GM19468 (cell line): ENCODE results near the gene CCM2L.

Source experiments
- ATAC-seq: cut with Tn5 transposase; IDR thresholded peaks from one replicate; pipeline ENCODE4 v1.9.1; 2021; ENCODE audit warnings: mild to moderate bottlenecking, moderate library complexity, moderate number of reproducible peaks; ENCODE audit not compliant: unreplicated experiment; ENCODE audit errors: extremely low read depth

The CCM2L gene

DNA sequence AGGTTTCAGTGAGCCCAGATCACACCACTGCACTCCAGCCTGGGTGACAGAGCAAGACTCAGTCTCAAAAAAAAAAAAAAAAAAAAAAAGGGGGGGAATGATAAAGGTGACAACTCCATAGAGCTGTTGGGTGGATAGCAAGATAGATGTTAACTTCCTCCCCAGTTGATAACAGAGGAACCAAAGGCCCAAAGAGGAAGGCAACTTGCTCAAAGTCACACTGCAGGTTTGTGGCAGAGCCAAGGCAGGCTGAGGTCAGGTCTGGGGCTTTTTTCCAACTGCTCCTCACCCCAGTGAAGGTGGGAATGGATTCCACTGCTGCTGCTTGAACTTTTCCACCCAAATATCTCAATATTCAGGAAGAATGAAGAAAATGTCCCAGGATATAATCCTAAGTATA lies 68.6 kb downstream of the CCM2L start:
- ATAC-seq, result no peak

DNA sequence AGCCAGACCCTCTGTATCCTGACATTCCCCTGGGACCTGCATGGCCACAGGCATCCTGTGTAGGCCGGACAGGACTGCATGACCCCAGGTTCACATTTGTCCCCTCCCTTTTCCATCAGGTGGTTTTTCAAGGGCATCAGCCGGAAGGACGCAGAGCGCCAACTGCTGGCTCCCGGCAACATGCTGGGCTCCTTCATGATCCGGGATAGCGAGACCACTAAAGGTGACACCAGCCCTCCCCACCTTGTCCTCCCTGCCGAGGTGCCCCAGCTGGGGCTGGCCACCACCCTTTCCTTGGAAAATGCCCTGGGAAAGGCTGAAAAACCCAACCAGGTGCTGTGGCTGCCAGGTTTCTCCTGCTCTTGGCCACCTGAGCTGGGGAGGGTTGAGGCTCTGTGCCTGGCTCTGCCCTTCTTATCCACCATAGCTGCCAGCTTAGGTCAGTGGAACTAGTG lies 69.4 kb downstream of the CCM2L start:
- ATAC-seq, result no peak

DNA sequence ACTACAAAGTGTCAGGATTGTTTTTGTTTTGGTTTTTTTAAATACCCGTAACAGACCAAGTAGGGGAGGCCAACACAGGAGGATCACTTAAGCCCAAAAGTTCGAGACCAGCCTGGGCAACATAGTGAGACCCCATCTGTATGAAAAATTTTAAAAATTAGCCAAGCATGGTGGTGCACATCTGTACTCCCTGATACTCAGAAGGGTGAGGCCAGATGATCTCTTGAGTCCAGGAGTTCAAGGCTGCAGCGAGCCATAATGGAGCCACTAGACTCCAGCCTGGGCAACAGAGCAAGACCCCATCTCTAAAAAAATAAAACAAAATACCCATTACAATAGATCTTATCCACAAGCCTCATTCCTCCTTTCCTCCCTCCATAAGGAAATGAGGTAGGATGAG lies 70.5 kb downstream of the CCM2L start:
- ATAC-seq, result no peak
